ENCODE measurements around the gene MAP6.

MAP6 gene

GRCh38 chr11:75654314-75654713 lies 14.5 kb downstream of the MAP6 start:
- H3K4me3 ChIP-seq (ENCODE audit: low read length): no peak overlapping the region
- no peak for TF ChIP-seq ZNF274 (IDR thresholded peaks at IDR 0.05; ENCODE audit: low read depth, low read length)

DNA sequence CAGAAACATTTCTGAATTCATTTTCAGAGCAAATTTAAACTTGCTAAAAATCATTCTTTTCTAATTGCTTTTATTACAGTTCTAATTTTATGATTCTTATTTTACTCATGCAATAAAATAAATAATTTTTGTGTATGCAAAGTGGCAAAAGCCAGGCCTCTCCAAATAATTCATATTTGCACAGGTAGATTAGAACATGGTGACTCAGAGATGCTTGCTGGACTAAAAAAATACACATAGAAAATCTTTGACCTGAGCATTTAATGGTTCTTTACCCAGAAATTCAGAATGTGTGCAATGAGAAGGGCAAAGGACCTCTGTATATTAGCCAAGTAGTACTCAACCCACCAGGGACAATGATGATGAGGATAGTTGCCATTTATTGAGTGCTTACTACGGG lies 15.3 kb downstream of the MAP6 start:
- no peak for TF ChIP-seq ZNF274 (IDR thresholded peaks at IDR 0.05; ENCODE audit: low read depth, low read length)
- no peak overlapping the region for H3K4me3 ChIP-seq (ENCODE audit: low read length)

DNA sequence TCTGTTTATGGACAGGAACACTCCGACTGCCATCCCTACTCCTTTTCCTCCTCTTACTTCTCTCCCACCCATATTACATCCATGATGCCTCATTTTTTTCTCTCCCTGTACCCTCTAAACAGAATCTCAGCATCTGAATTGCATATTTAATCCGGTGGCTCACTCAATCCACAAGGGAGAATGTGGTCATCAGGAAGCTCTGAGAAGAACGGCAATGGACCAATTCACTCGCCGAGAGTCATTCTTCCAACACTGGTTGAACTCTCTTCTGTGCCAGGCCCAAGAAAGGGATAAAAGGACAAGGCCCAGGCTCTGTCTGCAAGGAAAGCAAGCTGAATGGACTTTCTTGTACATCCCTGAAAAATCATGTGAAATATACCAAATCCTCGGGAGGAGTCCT lies 15.9 kb downstream of the MAP6 start:
- no peak overlapping the region for H3K4me3 ChIP-seq (ENCODE audit: low read length)
- TF ChIP-seq ZNF274 (IDR thresholded peaks at IDR 0.05; ENCODE audit: low read depth, low read length): no peak

DNA sequence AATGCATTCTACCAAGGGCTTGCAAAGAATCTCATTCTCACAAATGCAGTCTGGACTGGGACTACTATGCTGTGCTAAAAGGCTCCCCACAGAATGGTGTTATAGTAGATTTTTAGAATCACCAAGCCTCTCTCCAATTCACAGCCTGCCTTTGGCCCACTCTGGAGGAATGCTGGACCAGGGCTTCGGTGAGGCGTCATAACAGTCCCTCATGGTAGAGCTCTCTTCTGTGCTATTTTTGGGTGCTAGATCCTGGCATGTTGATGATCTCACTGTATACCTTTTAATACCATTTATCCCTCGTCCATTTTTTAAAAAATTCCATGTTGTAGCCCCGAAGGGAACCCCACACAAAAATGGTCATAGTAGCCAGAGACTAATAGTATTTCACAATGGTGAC lies 17.6 kb downstream of the MAP6 start:
- no peak for TF ChIP-seq ZNF274 (IDR thresholded peaks at IDR 0.05; ENCODE audit: low read depth, low read length)

DNA sequence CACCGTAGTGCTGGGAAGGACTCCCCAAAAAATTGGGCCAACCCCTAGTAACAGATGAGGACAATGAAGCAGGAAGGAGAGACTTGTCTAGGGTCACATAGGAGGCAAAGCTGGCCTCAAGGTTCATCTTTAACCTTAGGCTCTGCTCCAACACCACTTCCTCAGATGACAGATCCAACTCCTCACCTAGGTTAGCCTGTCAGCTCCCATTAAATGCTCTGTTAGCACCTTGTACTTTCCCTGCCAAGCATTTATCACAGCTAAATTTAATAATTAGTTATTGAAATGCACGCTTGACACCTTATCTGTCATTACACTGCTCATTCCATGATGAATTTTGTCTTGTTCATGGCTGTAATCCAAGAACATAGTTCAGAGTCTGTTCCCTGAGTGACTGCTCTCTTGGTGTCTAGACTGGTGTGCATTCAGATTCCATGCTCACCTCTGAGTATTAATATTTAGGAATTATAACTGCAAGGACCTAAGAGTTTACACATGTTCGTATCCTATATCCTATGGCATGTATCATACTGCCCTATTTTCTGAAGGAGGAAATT lies 18.6 kb downstream of the MAP6 start:
- no peak overlapping the region for H3K4me3 ChIP-seq (ENCODE audit: low read length)
- TF ChIP-seq ZNF274 (IDR thresholded peaks at IDR 0.05; ENCODE audit: low read depth, low read length): no peak

More for the DNA sequence above, 17.6 kb downstream of the MAP6 start:
- no peak overlapping the region for H3K4me3 ChIP-seq (ENCODE audit: low read length)

GRCh38 chr11:75644946-75645345 lies 23.9 kb downstream of the MAP6 start:
- no peak overlapping the region for H3K4me3 ChIP-seq (ENCODE audit: low read length)
- TF ChIP-seq ZNF274 (IDR thresholded peaks at IDR 0.05; ENCODE audit: low read depth, low read length): no peak

- no peak overlapping the region for H3K4me3 ChIP-seq (ENCODE audit: low read length)
- TF ChIP-seq ZNF274 (IDR thresholded peaks at IDR 0.05; ENCODE audit: low read depth, low read length): no peak
Measured at GRCh38 chr11:75644370-75644769, 24.5 kb downstream of the MAP6 start.

- no peak overlapping the region for H3K4me3 ChIP-seq (ENCODE audit: low read length)
- TF ChIP-seq ZNF274 (IDR thresholded peaks at IDR 0.05; ENCODE audit: low read depth, low read length): no peak
Measured at GRCh38 chr11:75642402-75643113, 26.3 kb downstream of the MAP6 start.

DNA sequence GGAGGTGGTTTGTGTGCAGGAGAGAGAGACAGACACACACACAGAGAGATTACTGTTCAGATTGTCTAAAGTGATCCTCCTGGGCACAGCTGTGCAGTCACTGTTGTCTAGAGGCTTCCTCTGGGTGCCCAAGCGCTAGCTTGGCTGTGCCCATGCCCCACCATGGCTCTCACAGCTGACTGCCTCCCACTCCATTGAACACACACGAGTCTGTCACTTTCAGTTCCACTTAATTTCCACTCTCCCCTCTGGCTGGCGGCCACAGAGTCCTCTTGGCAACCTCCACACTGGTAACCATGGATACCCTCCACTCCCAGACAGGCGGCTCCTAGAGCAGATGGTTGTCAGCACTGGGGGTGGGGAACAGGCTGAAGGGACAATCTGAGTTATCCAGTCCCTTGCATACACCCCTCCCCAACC lies 29.1 kb downstream of the MAP6 start:
- TF ChIP-seq ZNF274 (IDR thresholded peaks at IDR 0.05; ENCODE audit: low read depth, low read length): no peak

GRCh38 chr11:75637998-75638397 lies 30.8 kb downstream of the MAP6 start:
- no peak for TF ChIP-seq ZNF274 (IDR thresholded peaks at IDR 0.05; ENCODE audit: low read depth, low read length)

More for the DNA sequence above, 29.1 kb downstream of the MAP6 start:
- no peak overlapping the region for H3K4me3 ChIP-seq (ENCODE audit: low read length)

DNA sequence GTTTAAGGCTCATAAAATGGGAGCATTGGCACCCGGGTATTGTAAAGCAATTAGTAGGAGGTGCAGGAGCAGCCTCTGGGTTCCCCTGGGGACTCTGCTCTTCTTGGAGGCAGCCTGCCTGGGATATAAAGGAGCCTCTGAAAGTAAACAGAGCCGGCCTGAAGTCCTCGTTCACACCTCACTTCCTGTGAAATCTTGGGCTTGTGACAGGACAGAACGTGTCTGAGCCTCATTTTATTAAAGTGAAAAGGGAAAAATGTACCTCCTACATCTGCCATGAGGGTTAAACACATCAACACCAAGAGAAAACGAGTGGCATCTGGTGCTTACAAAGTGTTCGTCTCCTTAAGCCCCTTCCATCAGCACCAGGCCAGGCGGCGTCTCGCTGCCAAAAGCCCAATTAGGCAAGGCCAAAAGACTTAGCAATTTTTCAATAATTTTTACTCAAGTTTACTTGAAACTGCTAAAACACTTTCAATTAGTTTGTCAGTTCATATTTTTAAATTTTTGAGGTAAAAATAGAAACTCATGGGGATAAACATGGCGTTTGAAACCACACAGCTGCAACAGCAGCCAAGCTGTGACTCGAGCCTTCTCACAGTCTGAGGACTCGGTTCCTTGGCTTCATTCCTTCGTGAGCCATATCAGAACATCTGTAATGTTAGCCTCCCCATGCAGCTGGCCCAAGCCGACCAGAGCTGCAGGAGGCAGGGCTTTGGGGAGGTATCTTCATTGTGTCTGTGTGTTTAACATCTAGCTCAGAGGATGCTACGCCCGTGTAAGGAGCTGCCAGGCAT lies 33.6 kb downstream of the MAP6 start:
- TF ChIP-seq ZNF274 (IDR thresholded peaks at IDR 0.05; ENCODE audit: low read depth, low read length): no peak
- no peak overlapping the region for H3K4me3 ChIP-seq (ENCODE audit: low read length)

More at GRCh38 chr11:75637998-75638397, 30.8 kb downstream of the MAP6 start:
- H3K4me3 ChIP-seq (ENCODE audit: low read length): no peak overlapping the region

DNA sequence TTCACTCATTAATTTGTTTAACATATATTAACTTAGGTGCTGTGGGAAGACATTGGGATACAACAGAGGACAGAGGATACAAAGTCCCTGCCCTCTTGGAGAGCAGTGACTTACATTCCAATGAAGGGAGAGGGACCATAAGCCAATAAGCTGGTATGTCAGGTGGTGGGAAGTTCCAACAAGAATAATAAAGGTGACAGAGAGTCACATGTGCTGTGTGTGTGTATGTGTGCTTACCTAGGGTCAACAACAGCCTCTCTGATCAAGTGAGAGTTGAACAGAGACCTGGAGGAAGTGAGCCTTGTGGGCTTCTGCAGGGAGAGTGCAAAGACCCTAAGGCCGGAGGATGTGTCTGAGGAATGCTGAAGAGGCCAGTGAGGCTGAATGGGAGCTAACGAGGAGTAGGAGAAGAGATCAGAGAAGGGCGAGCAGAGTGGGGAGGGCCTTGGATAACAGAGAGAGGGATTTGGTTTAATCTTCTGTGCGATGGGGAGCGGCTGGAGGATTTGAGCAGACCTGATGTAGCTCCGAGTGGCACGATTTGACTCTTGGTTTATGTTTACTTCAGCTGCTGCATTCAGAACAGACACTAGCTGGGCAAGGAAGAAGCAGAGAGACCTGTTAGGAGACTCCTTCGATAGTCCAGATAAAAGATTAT lies 35.3 kb downstream of the MAP6 start:
- no peak for TF ChIP-seq ZNF274 (IDR thresholded peaks at IDR 0.05; ENCODE audit: low read depth, low read length)
- H3K4me3 ChIP-seq (ENCODE audit: low read length): no peak overlapping the region

DNA sequence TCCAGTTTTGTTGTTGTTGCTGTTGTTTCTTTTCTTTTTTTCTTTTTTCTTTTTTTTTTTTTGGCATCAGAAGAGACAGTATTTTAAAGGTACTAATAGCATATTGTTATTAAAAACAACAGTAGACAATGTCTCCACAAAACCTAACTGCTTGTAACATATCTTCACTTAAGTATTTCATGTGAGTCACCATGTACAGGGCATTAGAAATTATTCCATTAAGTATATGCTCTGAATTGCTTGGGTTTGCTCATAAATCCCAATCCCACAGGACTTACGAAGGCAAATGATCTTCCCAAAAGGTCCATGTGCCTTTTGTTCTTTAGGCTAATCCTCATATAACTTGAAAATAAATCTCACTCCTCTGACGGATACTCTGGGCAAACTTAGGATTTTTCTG lies 35.9 kb downstream of the MAP6 start:
- no peak overlapping the region for H3K4me3 ChIP-seq (ENCODE audit: low read length)
- no peak for TF ChIP-seq ZNF274 (IDR thresholded peaks at IDR 0.05; ENCODE audit: low read depth, low read length)

DNA sequence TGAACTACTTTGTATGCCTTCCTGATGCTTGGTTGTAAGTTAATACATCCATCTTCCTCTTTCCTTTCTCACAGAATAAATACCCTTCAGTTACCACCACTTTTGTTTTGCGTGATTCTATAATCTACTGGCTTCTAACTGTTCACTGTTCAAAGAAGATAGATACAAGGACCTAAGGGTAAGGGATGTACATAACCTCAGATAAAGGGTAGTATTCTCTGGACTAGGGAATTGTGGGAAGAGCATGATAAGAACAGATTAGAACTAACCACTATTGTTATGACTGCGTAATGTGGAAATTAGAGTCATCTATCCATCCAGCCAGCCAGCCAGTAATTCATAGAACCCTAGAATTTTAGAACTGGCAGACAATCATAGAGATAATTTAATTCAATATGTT lies 36.4 kb downstream of the MAP6 start:
- no peak overlapping the region for H3K4me3 ChIP-seq (ENCODE audit: low read length)
- TF ChIP-seq ZNF274 (IDR thresholded peaks at IDR 0.05; ENCODE audit: low read depth, low read length): no peak
